ENCODE data around the gene UPF2. TPM values are rescaled to one million over a fixed set of nuclear protein-coding genes. Genes with fewer than 3 reads are reported as not detected.

UPF2 gene
- total RNA-seq, 6 donors from 2014 or later = 16.0 to 44.0 (median 17.3) TPM

GRCh38 chr10:12025591-12025990, 17.0 kb downstream of the UPF2 start:
- Histone ChIP-seq H3K4me3 (no peak overlapping the region), H3K27me3 (no peaks in the 10 kb centered on the region), H3K36me3 (peaks cover 4 to 34% (median 14%) of the 10 kb centered on the region in 4 donors), H3K9me3 (no peaks in the 10 kb centered on the region), H3K27ac (no peak overlapping the region), H3K4me1 (peaks cover 0 to 7% (median 2%) of the 10 kb centered on the region in 4 donors)
- DNase-seq (no peak), ATAC-seq (ENCODE audit: low FRiP score in 2 of 2) (no peak)
- 86 to 95% methylated on average over 5 of the region's 5 CpGs for WGBS, 2 donors
- TF ChIP-seq CTCF (IDR thresholded peaks at IDR 0.05) (no peak), EP300 (IDR thresholded peaks at IDR 0.05) (no peak), POLR2AphosphoS5 (IDR thresholded peaks at IDR 0.05) (no peak), POLR2A (IDR thresholded peaks at IDR 0.05) (no peak)

GRCh38 chr10:12022580-12023257, 19.9 kb downstream of the UPF2 start:
- no peak overlapping the region for H3K4me3 ChIP-seq
- H3K4me1 ChIP-seq = peaks cover 0 to 19% (median 8%) of the 10 kb centered on the region in 4 donors
- TF ChIP-seq POLR2A (IDR thresholded peaks at IDR 0.05) (no peak), EP300 (IDR thresholded peaks at IDR 0.05) (no peak), CTCF (IDR thresholded peaks at IDR 0.05) (no peak), POLR2AphosphoS5 (IDR thresholded peaks at IDR 0.05) (no peak)
- peaks cover 0 to 12% (median 0%) of the 10 kb centered on the region in 4 donors for H3K36me3 ChIP-seq
- no peaks in the 10 kb centered on the region for H3K9me3 ChIP-seq
- ATAC-seq (ENCODE audit: low FRiP score in 2 of 2) (no peak), DNase-seq (no peak)
- WGBS, 2 donors = 38 to 46% methylated on average over 1 of the region's 1 CpG
- no peaks in the 10 kb centered on the region for H3K27me3 ChIP-seq
- H3K27ac ChIP-seq = no peak overlapping the region

- TF ChIP-seq CTCF (IDR thresholded peaks at IDR 0.05) = no peak
- no peak for TF ChIP-seq POLR2A (IDR thresholded peaks at IDR 0.05)
- TF ChIP-seq POLR2AphosphoS5 (IDR thresholded peaks at IDR 0.05) = no peak
- no peak for TF ChIP-seq EP300 (IDR thresholded peaks at IDR 0.05)
- H3K27ac ChIP-seq = no peak overlapping the region
- H3K4me3 ChIP-seq = no peak overlapping the region
- H3K4me1 ChIP-seq = peaks cover 0 to 19% (median 8%) of the 10 kb centered on the region in 4 donors
- H3K27me3 ChIP-seq = no peaks in the 10 kb centered on the region
- no peaks in the 10 kb centered on the region for H3K9me3 ChIP-seq
- peaks cover 0 to 7% (median 0%) of the 10 kb centered on the region in 4 donors for H3K36me3 ChIP-seq
- 77 to 84% methylated on average over 2 of the region's 2 CpGs for WGBS, 2 donors
- DNase-seq = no peak
- no peak for ATAC-seq (ENCODE audit: low FRiP score in 2 of 2)
Measured at GRCh38 chr10:12020574-12020973, 22.0 kb downstream of the UPF2 start.

GRCh38 chr10:12019283-12019971, 23.2 kb downstream of the UPF2 start:
- no peak for ATAC-seq (ENCODE audit: low FRiP score in 2 of 2)
- H3K4me3 ChIP-seq = no peak overlapping the region
- H3K9me3 ChIP-seq = no peaks in the 10 kb centered on the region
- TF ChIP-seq EP300 (IDR thresholded peaks at IDR 0.05) = no peak
- no peak for TF ChIP-seq CTCF (IDR thresholded peaks at IDR 0.05)
- TF ChIP-seq POLR2A (IDR thresholded peaks at IDR 0.05) = no peak
- no peak for TF ChIP-seq POLR2AphosphoS5 (IDR thresholded peaks at IDR 0.05)
- no peak overlapping the region for H3K27ac ChIP-seq
- no peaks in the 10 kb centered on the region for H3K27me3 ChIP-seq
- H3K36me3 ChIP-seq = peaks cover 0 to 3% (median 0%) of the 10 kb centered on the region in 4 donors
- H3K4me1 ChIP-seq = peaks cover 0 to 19% (median 8%) of the 10 kb centered on the region in 4 donors
- 89 to 90% methylated on average over 9 of the region's 9 CpGs for WGBS, 2 donors
- no peak for DNase-seq
